GM18505 (cell line): Measurements from ENCODE around the gene ECE1.

Experiments
- ATAC-seq: cut with Tn5 transposase; IDR thresholded peaks from one replicate; pipeline ENCODE4 v1.9.1; 2021; ENCODE audit not compliant: unreplicated experiment
- POLR2A ChIP-seq: IDR thresholded peaks from 4 replicates; pipeline ENCODE4 v1.6.1; 2011; ENCODE audit warnings: borderline replicate concordance; ENCODE audit not compliant: insufficient read depth, insufficient read length; ENCODE audit errors: extremely low read depth

ECE1 gene

GRCh38 chr1:21332554-21333311, 42.5 kb upstream of the ECE1 start:
- no peak for TF ChIP-seq POLR2A
- no peak for ATAC-seq

- no peak for ATAC-seq
- no peak for TF ChIP-seq POLR2A
Measured at GRCh38 chr1:21331752-21332478, 41.7 kb upstream of the ECE1 start.

GRCh38 chr1:21330544-21330943, 40.3 kb upstream of the ECE1 start:
- no peak for ATAC-seq
- TF ChIP-seq POLR2A: no peak

GRCh38 chr1:21329209-21329844, 39.1 kb upstream of the ECE1 start:
- no peak for TF ChIP-seq POLR2A

GRCh38 chr1:21327566-21328323, 37.5 kb upstream of the ECE1 start:
- no peak for ATAC-seq
- TF ChIP-seq POLR2A: no peak

More at GRCh38 chr1:21329209-21329844, 39.1 kb upstream of the ECE1 start:
- ATAC-seq: no peak

- no peak for TF ChIP-seq POLR2A
- no peak for ATAC-seq
Measured at GRCh38 chr1:21326861-21327344, 36.6 kb upstream of the ECE1 start.

GRCh38 chr1:21325731-21326387, 35.6 kb upstream of the ECE1 start:
- no peak for TF ChIP-seq POLR2A
- no peak for ATAC-seq

- ATAC-seq: no peak
- TF ChIP-seq POLR2A: no peak
Measured at GRCh38 chr1:21325231-21325718, 35.0 kb upstream of the ECE1 start.

GRCh38 chr1:21324368-21325141, 34.3 kb upstream of the ECE1 start:
- ATAC-seq: no peak
- no peak for TF ChIP-seq POLR2A

- TF ChIP-seq POLR2A: no peak
- ATAC-seq: no peak
Measured at GRCh38 chr1:21323091-21323490, 32.8 kb upstream of the ECE1 start.

- no peak for ATAC-seq
- TF ChIP-seq POLR2A: no peak
Measured at GRCh38 chr1:21322681-21323016, 32.4 kb upstream of the ECE1 start.
